GM23338 (cell line): ENCODE results near the gene RPL13. TPM values are rescaled to one million over a fixed set of nuclear protein-coding genes. Genes with fewer than 3 reads are reported as not detected.

ENCODE experiments used
- ATAC-seq: fragments of 200-7000 bp; cut with Tn5 transposase; 3 replicates; pipeline ENCODE4 v1.9.1; 2020
- DNase-seq: peaks from one replicate; pipeline ENCODE4 v3.0.0-alpha.2; 2015; ENCODE audit warnings: low spot score
- H2AFZ ChIP-seq: fragments of 200-600 bp; sonication (generic); 2 replicates; pipeline ENCODE4 v1.8.0; 2016; ENCODE audit warnings: antibody characterized with exemption, mild to moderate bottlenecking, moderate library complexity
- H3F3A ChIP-seq: fragments of 200-600 bp; sonication (generic); replicated peaks from 2 replicates; pipeline ENCODE4 v1.8.0; 2017; ENCODE audit warnings: antibody characterized with exemption, mixed run types, low read depth
- H3K27ac ChIP-seq: fragments of 200-600 bp; sonication (generic); 2 replicates; pipeline ENCODE4 v1.6.1; 2016; ENCODE audit warnings: low read depth
- H3K27me3 ChIP-seq: fragments of 200-600 bp; sonication (generic); 2 replicates; pipeline ENCODE4 v1.8.0; 2016; ENCODE audit warnings: mild to moderate bottlenecking, mixed run types, moderate library complexity; ENCODE audit not compliant: insufficient read depth
- H3K36me3 ChIP-seq: fragments of 200-600 bp; sonication (generic); 2 replicates; pipeline ENCODE4 v1.8.0; 2016; ENCODE audit warnings: mild to moderate bottlenecking; ENCODE audit not compliant: insufficient read depth
- H3K4me1 ChIP-seq: fragments of 200-600 bp; sonication (generic); 2 replicates; pipeline ENCODE4 v1.8.0; 2016; ENCODE audit warnings: mild to moderate bottlenecking, moderate library complexity; ENCODE audit not compliant: insufficient read depth
- H3K4me2 ChIP-seq: fragments of 200-600 bp; sonication (generic); 2 replicates; pipeline ENCODE4 v1.7.1; 2017; ENCODE audit warnings: mixed run types
- H3K4me3 ChIP-seq: fragments of 200-600 bp; sonication (generic); 2 replicates; pipeline ENCODE4 v1.6.1; 2016; ENCODE audit warnings: mixed run types
- H3K79me2 ChIP-seq: fragments of 200-600 bp; sonication (generic); replicated peaks from 2 replicates; pipeline ENCODE4 v1.8.0; 2017; ENCODE audit warnings: mild to moderate bottlenecking; ENCODE audit not compliant: insufficient read depth
- H3K9me2 ChIP-seq: fragments of 200-600 bp; sonication (generic); 2 replicates; pipeline ENCODE4 v1.8.0; 2017; ENCODE audit not compliant: insufficient read depth
- H4K20me1 ChIP-seq: fragments of 200-600 bp; sonication (generic); replicated peaks from 2 replicates; pipeline ENCODE4 v1.8.0; 2017; ENCODE audit warnings: mild to moderate bottlenecking; ENCODE audit not compliant: insufficient read depth
- H3K27ac Mint-ChIP-seq: 2 replicates; pipeline ENCODE4 v1.8.0; 2020; ENCODE audit warnings: inconsistent platforms, mild to moderate bottlenecking, moderate library complexity, mixed read lengths
- H3K27me3 Mint-ChIP-seq: 3 replicates; pipeline ENCODE4 v1.8.0; 2022; ENCODE audit warnings: low read depth, mild to moderate bottlenecking, moderate library complexity, mixed read lengths, inconsistent platforms; ENCODE audit not compliant: insufficient read depth, poor library complexity
- H3K36me3 Mint-ChIP-seq: 3 replicates; pipeline ENCODE4 v1.8.0; 2021; ENCODE audit warnings: low read depth, mild to moderate bottlenecking, inconsistent platforms, moderate library complexity, mixed read lengths
- H3K4me1 Mint-ChIP-seq: 3 replicates; pipeline ENCODE4 v1.8.0; 2020; ENCODE audit warnings: mild to moderate bottlenecking, inconsistent platforms, mixed read lengths
- H3K4me3 Mint-ChIP-seq: 3 replicates; pipeline ENCODE4 v1.8.0; 2021; ENCODE audit warnings: moderate library complexity, mild to moderate bottlenecking, inconsistent platforms, mixed read lengths
- H3K9me3 Mint-ChIP-seq: 3 replicates; pipeline ENCODE4 v1.8.0; 2020; ENCODE audit warnings: moderate library complexity, mild to moderate bottlenecking, inconsistent platforms, mixed read lengths
- CREB1 ChIP-seq: fragments of 250-450 bp; sonication (Bioruptor Pico); IDR thresholded peaks from 2 replicates; pipeline ENCODE4 v1.5.0; 2020; ENCODE audit warnings: low read depth, mild to moderate bottlenecking, moderate library complexity
- EZH2 ChIP-seq: fragments of 200-600 bp; sonication (generic); IDR thresholded peaks from one replicate; pipeline ENCODE4 v1.8.0; 2017; ENCODE audit warnings: antibody characterized with exemption, mild to moderate bottlenecking, low read depth; ENCODE audit not compliant: unreplicated experiment
- EZH2phosphoT487 ChIP-seq: fragments of 200-600 bp; sonication (generic); IDR thresholded peaks from one replicate; pipeline ENCODE4 v1.8.1; 2018; ENCODE audit warnings: antibody characterized with exemption; ENCODE audit not compliant: unreplicated experiment
- JUNB ChIP-seq: IDR thresholded peaks from one replicate; pipeline ENCODE4 v1.6.1; 2016; ENCODE audit warnings: antibody characterized with exemption; ENCODE audit not compliant: unreplicated experiment
- NANOG ChIP-seq: IDR thresholded peaks from 2 replicates; pipeline ENCODE4 v1.6.1; 2016; ENCODE audit warnings: antibody characterized with exemption, borderline replicate concordance
- POLR2AphosphoS5 ChIP-seq: IDR thresholded peaks from 2 replicates; pipeline ENCODE4 v1.6.1; 2016; ENCODE audit warnings: antibody characterized with exemption, low read depth
- STAT1 ChIP-seq: IDR thresholded peaks from one replicate; pipeline ENCODE4 v1.6.1; 2016; ENCODE audit warnings: antibody characterized with exemption; ENCODE audit not compliant: unreplicated experiment
- ZNF114 ChIP-seq: fragments of 250-450 bp; sonication (Bioruptor Pico); IDR thresholded peaks from 2 replicates; pipeline ENCODE4 v1.5.0; 2020; ENCODE audit warnings: mild to moderate bottlenecking, moderate library complexity
- ZNF331 ChIP-seq: fragments of 250-450 bp; sonication (Bioruptor Pico); IDR thresholded peaks from 2 replicates; pipeline ENCODE4 v1.5.0; 2020; ENCODE audit warnings: low read depth, mild to moderate bottlenecking, moderate library complexity
- polyA plus RNA-seq: library from polyadenylated mRNA; unstranded; fragments of >200 nt; fragmentation: Nextera tagmentation; extraction: Ambion mirVana; gene quantifications from 2 replicates; pipeline ENCODE4 v1.2.1, GENCODE V29; 2016
- total RNA-seq: library from RNA; depleted of rRNA; stranded (reverse); fragments of >200 nt; shearing (Covaris generic); gene quantifications from 2 replicates; pipeline ENCODE4 v1.2.3, GENCODE V29; 2014
- TF ChIP-seq, protein P1 (sequence below): IDR thresholded peaks from one replicate; pipeline ENCODE4 v1.6.1; 2018; ENCODE audit warnings: antibody characterized with exemption; ENCODE audit not compliant: unreplicated experiment
- TF ChIP-seq, protein P2 (sequence below), 2 experiments: fragments of 200-600 bp in 1 of 2; sonication (generic) in 1 of 2; conservative IDR thresholded peaks; 2 replicates each; pipeline versions ENCODE4 v1.5.1 to v1.6.1; 2016 to 2017; ENCODE audit warnings: antibody characterized with exemption in 2 of 2, low read depth in 2 of 2, mild to moderate bottlenecking in 2 of 2, moderate library complexity in 1 of 2
- TF ChIP-seq, protein P3 (sequence below): fragments of 250-450 bp; sonication (Bioruptor Pico); IDR thresholded peaks from 2 replicates; pipeline ENCODE4 v1.5.0; 2020; ENCODE audit warnings: mild to moderate bottlenecking, moderate library complexity
- TF ChIP-seq, protein P4 (sequence below): IDR thresholded peaks from 2 replicates; pipeline ENCODE4 v1.6.1; 2016; ENCODE audit warnings: antibody characterized with exemption

The RPL13 gene
- total and polyA plus RNA-seq, 2 experiments from 2014 or later: 3,489 to 3,617 TPM

DNA sequence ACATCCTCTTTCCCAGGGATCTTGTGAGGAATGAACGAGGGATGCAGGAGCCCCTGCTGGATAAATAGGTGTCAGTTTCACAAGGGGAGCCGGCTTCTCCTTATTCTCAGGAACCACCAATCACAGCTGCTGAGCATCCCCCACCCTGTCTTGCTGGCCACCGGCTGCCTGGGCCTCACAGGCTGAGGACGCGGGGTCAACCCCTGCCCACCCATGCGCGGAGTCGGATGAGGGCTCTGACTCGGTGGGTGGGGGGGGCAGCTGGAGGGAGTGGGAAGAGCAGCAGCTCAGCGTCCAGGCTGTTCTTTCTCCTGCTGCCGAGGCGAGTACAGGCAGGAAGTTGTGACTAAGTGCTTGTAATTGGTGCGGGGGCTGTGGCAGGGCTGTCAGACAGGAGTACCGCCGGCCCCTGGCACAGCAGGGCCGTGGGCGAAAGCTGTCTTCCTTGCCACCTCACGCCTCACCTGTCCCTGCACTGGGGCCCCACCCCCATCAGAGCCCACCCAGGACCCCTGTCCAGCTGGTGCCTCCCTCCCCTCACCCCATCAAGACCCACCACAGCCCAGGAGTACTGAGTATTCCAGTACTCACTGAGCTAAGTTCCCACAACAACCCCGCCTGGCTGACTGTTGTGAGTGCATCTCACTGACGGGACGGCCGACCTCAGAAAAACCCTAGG is 41.9 kb downstream of the RPL13 start:
- Histone ChIP-seq H3K4me1 (peaks cover 11% of the 10 kb centered on the region), H3K4me3 (peak overlapping the region; percentile 36; the same call in 1 of the 2 replicates), H3K27me3 (no peaks in the 10 kb centered on the region), H3K36me3 (no peaks in the 10 kb centered on the region), H3K79me2 (no peaks in the 10 kb centered on the region), H3F3A (no peaks in the 10 kb centered on the region), H2AFZ (peak overlapping the region; percentile 80; the same call in 1 of the 2 replicates), H3K9me2 (no peaks in the 10 kb centered on the region), H3K27ac (no peak overlapping the region), H4K20me1 (no peaks in the 10 kb centered on the region), H3K4me2 (peak overlapping the region; percentile 69)
- H3K27me3 Mint-ChIP-seq: peaks cover 12% of the 10 kb centered on the region
- TF ChIP-seq, protein P1, sequence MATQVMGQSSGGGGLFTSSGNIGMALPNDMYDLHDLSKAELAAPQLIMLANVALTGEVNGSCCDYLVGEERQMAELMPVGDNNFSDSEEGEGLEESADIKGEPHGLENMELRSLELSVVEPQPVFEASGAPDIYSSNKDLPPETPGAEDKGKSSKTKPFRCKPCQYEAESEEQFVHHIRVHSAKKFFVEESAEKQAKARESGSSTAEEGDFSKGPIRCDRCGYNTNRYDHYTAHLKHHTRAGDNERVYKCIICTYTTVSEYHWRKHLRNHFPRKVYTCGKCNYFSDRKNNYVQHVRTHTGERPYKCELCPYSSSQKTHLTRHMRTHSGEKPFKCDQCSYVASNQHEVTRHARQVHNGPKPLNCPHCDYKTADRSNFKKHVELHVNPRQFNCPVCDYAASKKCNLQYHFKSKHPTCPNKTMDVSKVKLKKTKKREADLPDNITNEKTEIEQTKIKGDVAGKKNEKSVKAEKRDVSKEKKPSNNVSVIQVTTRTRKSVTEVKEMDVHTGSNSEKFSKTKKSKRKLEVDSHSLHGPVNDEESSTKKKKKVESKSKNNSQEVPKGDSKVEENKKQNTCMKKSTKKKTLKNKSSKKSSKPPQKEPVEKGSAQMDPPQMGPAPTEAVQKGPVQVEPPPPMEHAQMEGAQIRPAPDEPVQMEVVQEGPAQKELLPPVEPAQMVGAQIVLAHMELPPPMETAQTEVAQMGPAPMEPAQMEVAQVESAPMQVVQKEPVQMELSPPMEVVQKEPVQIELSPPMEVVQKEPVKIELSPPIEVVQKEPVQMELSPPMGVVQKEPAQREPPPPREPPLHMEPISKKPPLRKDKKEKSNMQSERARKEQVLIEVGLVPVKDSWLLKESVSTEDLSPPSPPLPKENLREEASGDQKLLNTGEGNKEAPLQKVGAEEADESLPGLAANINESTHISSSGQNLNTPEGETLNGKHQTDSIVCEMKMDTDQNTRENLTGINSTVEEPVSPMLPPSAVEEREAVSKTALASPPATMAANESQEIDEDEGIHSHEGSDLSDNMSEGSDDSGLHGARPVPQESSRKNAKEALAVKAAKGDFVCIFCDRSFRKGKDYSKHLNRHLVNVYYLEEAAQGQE: no peak
- TF ChIP-seq STAT1 (no peak), NANOG (no peak), CREB1 (CRISPR knock-in tag) (no peak), EZH2phosphoT487 (no peak), EZH2 (no peak), POLR2AphosphoS5 (no peak), ZNF331 (CRISPR knock-in tag) (no peak), ZNF114 (CRISPR knock-in tag) (no peak), JUNB (no peak)
- TF ChIP-seq, protein P2, sequence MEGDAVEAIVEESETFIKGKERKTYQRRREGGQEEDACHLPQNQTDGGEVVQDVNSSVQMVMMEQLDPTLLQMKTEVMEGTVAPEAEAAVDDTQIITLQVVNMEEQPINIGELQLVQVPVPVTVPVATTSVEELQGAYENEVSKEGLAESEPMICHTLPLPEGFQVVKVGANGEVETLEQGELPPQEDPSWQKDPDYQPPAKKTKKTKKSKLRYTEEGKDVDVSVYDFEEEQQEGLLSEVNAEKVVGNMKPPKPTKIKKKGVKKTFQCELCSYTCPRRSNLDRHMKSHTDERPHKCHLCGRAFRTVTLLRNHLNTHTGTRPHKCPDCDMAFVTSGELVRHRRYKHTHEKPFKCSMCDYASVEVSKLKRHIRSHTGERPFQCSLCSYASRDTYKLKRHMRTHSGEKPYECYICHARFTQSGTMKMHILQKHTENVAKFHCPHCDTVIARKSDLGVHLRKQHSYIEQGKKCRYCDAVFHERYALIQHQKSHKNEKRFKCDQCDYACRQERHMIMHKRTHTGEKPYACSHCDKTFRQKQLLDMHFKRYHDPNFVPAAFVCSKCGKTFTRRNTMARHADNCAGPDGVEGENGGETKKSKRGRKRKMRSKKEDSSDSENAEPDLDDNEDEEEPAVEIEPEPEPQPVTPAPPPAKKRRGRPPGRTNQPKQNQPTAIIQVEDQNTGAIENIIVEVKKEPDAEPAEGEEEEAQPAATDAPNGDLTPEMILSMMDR (conservative IDR thresholded peaks at IDR 0.05; ENCODE audit: low read depth in 2 of 2): no peak
- TF ChIP-seq, protein P3, sequence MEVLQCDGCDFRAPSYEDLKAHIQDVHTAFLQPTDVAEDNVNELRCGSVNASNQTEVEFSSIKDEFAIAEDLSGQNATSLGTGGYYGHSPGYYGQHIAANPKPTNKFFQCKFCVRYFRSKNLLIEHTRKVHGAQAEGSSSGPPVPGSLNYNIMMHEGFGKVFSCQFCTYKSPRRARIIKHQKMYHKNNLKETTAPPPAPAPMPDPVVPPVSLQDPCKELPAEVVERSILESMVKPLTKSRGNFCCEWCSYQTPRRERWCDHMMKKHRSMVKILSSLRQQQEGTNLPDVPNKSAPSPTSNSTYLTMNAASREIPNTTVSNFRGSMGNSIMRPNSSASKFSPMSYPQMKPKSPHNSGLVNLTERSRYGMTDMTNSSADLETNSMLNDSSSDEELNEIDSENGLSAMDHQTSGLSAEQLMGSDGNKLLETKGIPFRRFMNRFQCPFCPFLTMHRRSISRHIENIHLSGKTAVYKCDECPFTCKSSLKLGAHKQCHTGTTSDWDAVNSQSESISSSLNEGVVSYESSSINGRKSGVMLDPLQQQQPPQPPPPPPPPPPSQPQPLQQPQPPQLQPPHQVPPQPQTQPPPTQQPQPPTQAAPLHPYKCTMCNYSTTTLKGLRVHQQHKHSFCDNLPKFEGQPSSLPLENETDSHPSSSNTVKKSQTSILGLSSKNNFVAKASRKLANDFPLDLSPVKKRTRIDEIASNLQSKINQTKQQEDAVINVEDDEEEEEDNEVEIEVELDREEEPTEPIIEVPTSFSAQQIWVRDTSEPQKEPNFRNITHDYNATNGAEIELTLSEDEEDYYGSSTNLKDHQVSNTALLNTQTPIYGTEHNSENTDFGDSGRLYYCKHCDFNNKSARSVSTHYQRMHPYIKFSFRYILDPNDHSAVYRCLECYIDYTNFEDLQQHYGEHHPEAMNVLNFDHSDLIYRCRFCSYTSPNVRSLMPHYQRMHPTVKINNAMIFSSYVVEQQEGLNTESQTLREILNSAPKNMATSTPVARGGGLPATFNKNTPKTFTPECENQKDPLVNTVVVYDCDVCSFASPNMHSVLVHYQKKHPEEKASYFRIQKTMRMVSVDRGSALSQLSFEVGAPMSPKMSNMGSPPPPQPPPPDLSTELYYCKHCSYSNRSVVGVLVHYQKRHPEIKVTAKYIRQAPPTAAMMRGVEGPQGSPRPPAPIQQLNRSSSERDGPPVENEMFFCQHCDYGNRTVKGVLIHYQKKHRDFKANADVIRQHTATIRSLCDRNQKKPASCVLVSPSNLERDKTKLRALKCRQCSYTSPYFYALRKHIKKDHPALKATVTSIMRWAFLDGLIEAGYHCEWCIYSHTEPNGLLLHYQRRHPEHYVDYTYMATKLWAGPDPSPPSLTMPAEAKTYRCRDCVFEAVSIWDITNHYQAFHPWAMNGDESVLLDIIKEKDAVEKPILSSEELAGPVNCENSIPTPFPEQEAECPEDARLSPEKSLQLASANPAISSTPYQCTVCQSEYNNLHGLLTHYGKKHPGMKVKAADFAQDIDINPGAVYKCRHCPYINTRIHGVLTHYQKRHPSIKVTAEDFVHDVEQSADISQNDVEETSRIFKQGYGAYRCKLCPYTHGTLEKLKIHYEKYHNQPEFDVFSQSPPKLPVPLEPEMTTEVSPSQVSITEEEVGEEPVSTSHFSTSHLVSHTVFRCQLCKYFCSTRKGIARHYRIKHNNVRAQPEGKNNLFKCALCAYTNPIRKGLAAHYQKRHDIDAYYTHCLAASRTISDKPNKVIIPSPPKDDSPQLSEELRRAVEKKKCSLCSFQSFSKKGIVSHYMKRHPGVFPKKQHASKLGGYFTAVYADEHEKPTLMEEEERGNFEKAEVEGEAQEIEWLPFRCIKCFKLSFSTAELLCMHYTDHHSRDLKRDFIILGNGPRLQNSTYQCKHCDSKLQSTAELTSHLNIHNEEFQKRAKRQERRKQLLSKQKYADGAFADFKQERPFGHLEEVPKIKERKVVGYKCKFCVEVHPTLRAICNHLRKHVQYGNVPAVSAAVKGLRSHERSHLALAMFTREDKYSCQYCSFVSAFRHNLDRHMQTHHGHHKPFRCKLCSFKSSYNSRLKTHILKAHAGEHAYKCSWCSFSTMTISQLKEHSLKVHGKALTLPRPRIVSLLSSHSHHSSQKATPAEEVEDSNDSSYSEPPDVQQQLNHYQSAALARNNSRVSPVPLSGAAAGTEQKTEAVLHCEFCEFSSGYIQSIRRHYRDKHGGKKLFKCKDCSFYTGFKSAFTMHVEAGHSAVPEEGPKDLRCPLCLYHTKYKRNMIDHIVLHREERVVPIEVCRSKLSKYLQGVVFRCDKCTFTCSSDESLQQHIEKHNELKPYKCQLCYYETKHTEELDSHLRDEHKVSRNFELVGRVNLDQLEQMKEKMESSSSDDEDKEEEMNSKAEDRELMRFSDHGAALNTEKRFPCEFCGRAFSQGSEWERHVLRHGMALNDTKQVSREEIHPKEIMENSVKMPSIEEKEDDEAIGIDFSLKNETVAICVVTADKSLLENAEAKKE (CRISPR knock-in tag): no peak
- TF ChIP-seq, protein P4, sequence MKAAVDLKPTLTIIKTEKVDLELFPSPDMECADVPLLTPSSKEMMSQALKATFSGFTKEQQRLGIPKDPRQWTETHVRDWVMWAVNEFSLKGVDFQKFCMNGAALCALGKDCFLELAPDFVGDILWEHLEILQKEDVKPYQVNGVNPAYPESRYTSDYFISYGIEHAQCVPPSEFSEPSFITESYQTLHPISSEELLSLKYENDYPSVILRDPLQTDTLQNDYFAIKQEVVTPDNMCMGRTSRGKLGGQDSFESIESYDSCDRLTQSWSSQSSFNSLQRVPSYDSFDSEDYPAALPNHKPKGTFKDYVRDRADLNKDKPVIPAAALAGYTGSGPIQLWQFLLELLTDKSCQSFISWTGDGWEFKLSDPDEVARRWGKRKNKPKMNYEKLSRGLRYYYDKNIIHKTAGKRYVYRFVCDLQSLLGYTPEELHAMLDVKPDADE: no peak
- peaks cover 11% of the 10 kb centered on the region for H3K4me1 Mint-ChIP-seq
- H3K9me3 Mint-ChIP-seq: no peaks in the 10 kb centered on the region
- no peaks in the 10 kb centered on the region for H3K36me3 Mint-ChIP-seq
- H3K4me3 Mint-ChIP-seq: no peak overlapping the region; the same call in 2 of the 3 replicates
- ATAC-seq (peak; percentile 68), DNase-seq (peak; percentile 80)
- H3K27ac Mint-ChIP-seq: no peak overlapping the region
